Left lung (tissue), 10 donors: ENCODE results near the gene LMO2. TPM values are rescaled to one million over a fixed set of nuclear protein-coding genes. Genes with fewer than 3 reads are reported as not detected.
A peak's percentile ranks its signal among the peaks of the same experiment; 100 is the strongest.
"Not testable (repeated sequence)": the region's sequence is repeated elsewhere in the genome, so short reads cannot be mapped to it uniquely, and the experiment has no call there.

Experiments used
- ATAC-seq: fragments of 200-7000 bp; cut with Tn5 transposase; one replicate; pipeline ENCODE4 v1.9.1; 2020; ENCODE audit warnings: moderate library complexity
- DNase-seq, 4 donors: peaks; one replicate each; pipeline ENCODE4 v3.0.0-alpha.2; 2013 to 2020
- H3K27ac ChIP-seq, 2 donors: fragments of 200-600 bp; sonication (generic) in 1 of 2; one replicate each; pipeline versions ENCODE4 v1.5.0 to v1.8.0; 2020 to 2021
- H3K27me3 ChIP-seq, 2 donors: fragments of 200-600 bp; sonication (generic) in 1 of 2; one replicate each; pipeline versions ENCODE4 v1.5.0 to v1.8.0; 2020 to 2021
- H3K36me3 ChIP-seq, 2 donors: fragments of 200-600 bp; sonication (generic) in 1 of 2; one replicate each; pipeline versions ENCODE4 v1.5.0 to v1.8.0; 2020 to 2021
- H3K4me1 ChIP-seq, 2 donors: fragments of 200-600 bp; one replicate each; pipeline ENCODE4 v1.8.0; 2021
- H3K4me3 ChIP-seq, 2 donors: fragments of 200-600 bp; sonication (generic) in 1 of 2; one replicate each; pipeline versions ENCODE4 v1.5.0 to v1.8.0; 2020 to 2021; ENCODE audit warnings: mild to moderate bottlenecking in 1 of 2
- H3K9me3 ChIP-seq, 2 donors: fragments of 200-600 bp; sonication (generic) in 1 of 2; one replicate each; pipeline versions ENCODE4 v1.5.0 to v1.8.0; 2020 to 2021
- intact Hi-C, 2 donors: fragments of 100-400 bp; cut with DNase I; formaldehyde crosslinking; loops; one replicate each; pipeline versions ENCODE4 v1.11.2 to v1.14.2; 2022
- polyA plus RNA-seq, 6 donors: library from polyadenylated mRNA; unstranded; fragments of 120-200 nt; gene quantifications; one replicate each; pipeline ENCODE4 v1.2.1, GENCODE V29; 2013; ENCODE audit not compliant: insufficient read length in 6 of 6
- total RNA-seq, 2 donors: library from RNA; stranded (reverse); fragmentation: NEBNext Ultra II Directional; extraction: Animal tissue kit (Norgen Biotek cat#: 25700); gene quantifications; one replicate each; pipeline ENCODE4 v1.2.1, GENCODE V29; 2021
- TF ChIP-seq, protein P1 (sequence below), 2 donors: fragments of 200-600 bp; sonication (generic) in 1 of 2; IDR thresholded peaks; one replicate each; pipeline versions ENCODE4 v1.5.0 to v1.8.0; 2021; ENCODE audit warnings: antibody characterized with exemption in 2 of 2
- donor health status: DM: no; HTN: yes; CAD: no.
- donor health status: DM: no; HTN: no; CAD: no.

LMO2 gene
- total and polyA plus RNA-seq, 8 donors = 27.8 to 48.3 (median 42.8) TPM

DNA sequence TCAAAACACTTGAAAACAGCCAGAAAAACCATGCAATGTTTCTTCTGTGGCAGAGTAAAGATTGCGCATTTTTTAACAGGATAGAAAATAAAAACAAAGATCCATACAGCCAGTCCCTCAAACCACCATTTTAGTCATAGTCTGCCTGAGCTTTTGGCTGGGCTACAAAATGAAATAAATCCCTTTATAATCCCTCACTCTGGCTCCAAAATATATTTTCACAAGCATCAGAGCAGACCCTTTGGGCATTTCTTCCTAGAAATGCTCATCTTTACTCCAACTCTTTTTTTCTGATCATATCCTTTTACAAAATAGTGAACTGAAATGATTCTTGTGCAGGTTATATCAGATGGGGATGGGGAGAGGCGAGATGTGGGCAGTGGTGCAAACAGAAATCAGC lies 31.8 kb upstream of the LMO2 start:
- no peak for DNase-seq
- Histone ChIP-seq H3K27ac (no peak overlapping the region), H3K36me3 (no peaks in the 10 kb centered on the region), H3K27me3 (no peaks in the 10 kb centered on the region), H3K4me1 (peaks cover 0 to 28% of the 10 kb centered on the region in 2 donors), H3K9me3 (no peaks in the 10 kb centered on the region), H3K4me3 (no peak overlapping the region)
- ATAC-seq = no peak
- TF ChIP-seq, protein P1, sequence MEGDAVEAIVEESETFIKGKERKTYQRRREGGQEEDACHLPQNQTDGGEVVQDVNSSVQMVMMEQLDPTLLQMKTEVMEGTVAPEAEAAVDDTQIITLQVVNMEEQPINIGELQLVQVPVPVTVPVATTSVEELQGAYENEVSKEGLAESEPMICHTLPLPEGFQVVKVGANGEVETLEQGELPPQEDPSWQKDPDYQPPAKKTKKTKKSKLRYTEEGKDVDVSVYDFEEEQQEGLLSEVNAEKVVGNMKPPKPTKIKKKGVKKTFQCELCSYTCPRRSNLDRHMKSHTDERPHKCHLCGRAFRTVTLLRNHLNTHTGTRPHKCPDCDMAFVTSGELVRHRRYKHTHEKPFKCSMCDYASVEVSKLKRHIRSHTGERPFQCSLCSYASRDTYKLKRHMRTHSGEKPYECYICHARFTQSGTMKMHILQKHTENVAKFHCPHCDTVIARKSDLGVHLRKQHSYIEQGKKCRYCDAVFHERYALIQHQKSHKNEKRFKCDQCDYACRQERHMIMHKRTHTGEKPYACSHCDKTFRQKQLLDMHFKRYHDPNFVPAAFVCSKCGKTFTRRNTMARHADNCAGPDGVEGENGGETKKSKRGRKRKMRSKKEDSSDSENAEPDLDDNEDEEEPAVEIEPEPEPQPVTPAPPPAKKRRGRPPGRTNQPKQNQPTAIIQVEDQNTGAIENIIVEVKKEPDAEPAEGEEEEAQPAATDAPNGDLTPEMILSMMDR (IDR thresholded peaks at IDR 0.05) = no peak
- intact Hi-C loops = no loop called here

DNA sequence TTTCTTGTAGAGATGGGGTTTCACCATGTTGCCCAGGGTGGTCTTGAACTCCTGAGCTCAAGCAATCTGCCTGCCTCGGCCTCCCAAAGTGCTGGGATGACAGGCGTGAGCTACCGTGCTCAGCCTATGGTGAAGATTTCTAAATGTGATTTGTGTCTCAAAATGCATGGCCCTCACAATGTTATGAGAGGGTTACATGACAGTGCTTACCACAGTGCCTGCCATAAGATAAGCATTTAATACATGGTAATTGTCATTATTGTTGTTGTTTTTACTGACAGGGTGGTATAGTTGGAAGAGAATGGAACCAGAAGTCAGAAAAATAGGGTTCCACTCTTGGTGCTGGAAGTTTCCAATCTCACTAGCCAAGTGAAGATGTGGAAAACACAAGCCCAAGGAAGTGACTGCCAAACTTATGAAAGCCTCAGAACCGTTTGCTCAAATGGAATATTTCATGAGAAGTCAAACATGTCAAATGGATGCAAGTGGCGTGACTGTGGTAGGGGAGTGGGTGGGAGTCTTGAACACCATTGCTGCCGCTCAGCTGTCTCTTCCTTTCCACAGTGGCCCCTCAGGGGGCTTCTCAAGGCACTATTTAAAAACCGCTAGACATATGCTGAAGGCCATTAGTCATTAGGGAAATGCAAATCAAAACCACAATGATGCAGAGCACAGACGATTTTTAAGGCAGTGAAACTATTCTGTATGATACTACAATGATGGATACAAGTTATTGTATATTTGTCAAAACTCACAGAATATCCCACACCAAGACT lies 29.1 kb upstream of the LMO2 start:
- H3K4me3 ChIP-seq = no peak overlapping the region
- intact Hi-C loops = no loop called here
- ATAC-seq (no peak), DNase-seq (no peak)
- peaks cover 0 to 12% of the 10 kb centered on the region in 2 donors for H3K4me1 ChIP-seq
- H3K27ac ChIP-seq = peak overlapping the region in 1 of 2 donors; percentile 62
- no peaks in the 10 kb centered on the region for H3K9me3 ChIP-seq
- no peaks in the 10 kb centered on the region for H3K36me3 ChIP-seq
- no peaks in the 10 kb centered on the region for H3K27me3 ChIP-seq
- TF ChIP-seq, protein P1 (IDR thresholded peaks at IDR 0.05) = no peak

DNA sequence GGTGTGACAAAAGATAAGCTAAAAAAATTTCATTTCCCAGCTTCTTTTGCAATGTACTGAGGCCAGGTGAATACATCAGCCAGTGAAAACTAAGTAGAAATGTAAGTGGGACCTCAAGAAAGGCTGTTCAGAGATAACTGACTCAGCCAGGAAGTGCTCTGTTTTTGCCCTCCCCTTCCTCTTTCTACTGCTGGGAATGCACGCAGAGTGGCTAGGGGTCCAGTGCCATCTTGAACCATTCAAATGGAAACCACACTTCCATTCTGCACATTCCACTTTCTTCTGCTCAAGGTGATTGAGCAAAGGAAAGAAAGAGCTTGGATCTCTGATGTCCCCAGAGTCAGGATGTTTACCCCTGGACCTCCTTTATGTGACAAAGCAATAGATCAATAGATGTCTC lies 27.8 kb upstream of the LMO2 start:
- H3K4me3 ChIP-seq = no peak overlapping the region
- H3K9me3 ChIP-seq = no peaks in the 10 kb centered on the region
- no peaks in the 10 kb centered on the region for H3K27me3 ChIP-seq
- H3K36me3 ChIP-seq = no peaks in the 10 kb centered on the region
- peaks cover 0 to 12% of the 10 kb centered on the region in 2 donors for H3K4me1 ChIP-seq
- H3K27ac ChIP-seq = peak overlapping the region in 1 of 2 donors; percentile 30
- DNase-seq = no peak
- TF ChIP-seq, protein P1 (IDR thresholded peaks at IDR 0.05) = no peak
- ATAC-seq = no peak
- intact Hi-C loops = no loop called here

DNA sequence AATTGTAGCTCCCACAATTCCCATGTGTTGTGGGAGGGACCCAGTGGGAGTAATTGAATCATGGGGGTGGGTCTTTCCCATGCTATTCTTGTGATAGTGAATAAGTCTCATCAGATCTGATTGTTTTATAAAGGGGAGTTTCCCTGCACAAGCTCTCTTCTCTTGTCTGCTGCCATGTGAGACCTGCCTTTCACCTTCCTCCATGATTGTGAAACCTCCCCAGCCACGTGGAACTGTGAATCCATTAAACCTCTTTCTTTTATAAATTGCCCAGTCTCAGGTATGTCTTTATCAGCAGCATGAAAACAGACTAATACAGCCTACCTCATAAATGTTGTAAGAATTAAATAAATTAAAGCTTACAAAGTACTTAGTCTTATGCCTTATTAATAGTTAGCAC lies 25.5 kb upstream of the LMO2 start:
- H3K27ac ChIP-seq, intact Hi-C loops, H3K9me3 ChIP-seq, H3K4me3 ChIP-seq, DNase-seq, H3K27me3 ChIP-seq, ATAC-seq, H3K36me3 ChIP-seq: not testable (repeated sequence)
- H3K4me1 ChIP-seq = peaks cover 0 to 21% of the 10 kb centered on the region in 2 donors

DNA sequence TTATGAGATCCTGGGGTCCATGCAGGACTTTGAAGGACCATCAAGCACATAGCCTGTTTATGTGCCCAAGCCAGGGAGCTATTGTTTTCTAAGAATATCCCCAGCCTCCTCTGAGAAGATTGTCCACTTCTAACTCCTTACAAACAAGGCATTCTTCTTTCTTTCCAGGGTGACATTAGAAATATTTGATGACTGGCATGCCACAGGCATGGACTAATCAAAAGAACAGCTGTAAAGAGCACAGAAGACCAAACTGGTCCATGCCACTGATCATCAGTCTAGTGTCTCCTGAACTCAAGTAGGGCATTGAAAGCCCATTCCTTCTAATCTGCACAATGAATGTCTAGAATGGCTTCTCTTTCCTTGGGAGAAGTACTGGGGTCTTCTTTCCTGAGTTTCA lies 24.9 kb upstream of the LMO2 start:
- ATAC-seq = no peak
- intact Hi-C loops = no loop called here

More for the DNA sequence above, 24.9 kb upstream of the LMO2 start:
- Histone ChIP-seq H3K27ac (no peak overlapping the region), H3K36me3 (no peaks in the 10 kb centered on the region), H3K4me3 (no peak overlapping the region), H3K27me3 (no peaks in the 10 kb centered on the region), H3K4me1 (peaks cover 0 to 27% of the 10 kb centered on the region in 2 donors), H3K9me3 (peaks cover 0 to 2% of the 10 kb centered on the region in 2 donors)
- TF ChIP-seq, protein P1 (IDR thresholded peaks at IDR 0.05) = no peak
- DNase-seq = no peak
